ENCODE measurements around the gene NEK5. TPM values are rescaled to one million over a fixed set of nuclear protein-coding genes. Genes with fewer than 3 reads are reported as not detected.
A peak's percentile ranks its signal among the peaks of the same experiment; 100 is the strongest.
"Not testable (repeated sequence)": the region's sequence is repeated elsewhere in the genome, so short reads cannot be mapped to it uniquely, and the experiment has no call there.

Gene NEK5
- total and polyA plus RNA-seq, 2 donors from 2014 or later: 0.39 to 1.2 TPM

- TF ChIP-seq CTCF (IDR thresholded peaks at IDR 0.05; ENCODE audit: borderline replicate concordance, extremely low read depth, insufficient read depth): no peak
- Histone ChIP-seq H3K27ac (ENCODE audit: low read depth in 2 of 2, low read length in 2 of 2) (no peak overlapping the region), H3K36me3 (ENCODE audit: control insufficient read depth in 2 of 3, insufficient read depth in 3 of 3, low read length in 3 of 3) (no peaks in the 10 kb centered on the region), H3K9me3 (ENCODE audit: control insufficient read depth in 2 of 3, insufficient read depth in 1 of 3, low read length in 3 of 3) (no peaks in the 10 kb centered on the region), H3K4me1 (ENCODE audit: control insufficient read depth in 2 of 3, insufficient read depth in 2 of 3, low read depth in 1 of 3, low read length in 3 of 3) (no peaks in the 10 kb centered on the region), H3K27me3 (ENCODE audit: control insufficient read depth, insufficient read depth, low read length) (no peaks in the 10 kb centered on the region), H3K4me3 (ENCODE audit: low read length in 3 of 3) (no peak overlapping the region), H3K9ac (ENCODE audit: low read length in 3 of 3) (no peak overlapping the region)
- FAIRE-seq: peak; percentile 27
- intact Hi-C loops (cut with DNase I): no loop called here
- DNase-seq: no peak
Observed at GRCh38 chr13:52043675-52044074, 85.2 kb downstream of the NEK5 start.

- no peaks in the 10 kb centered on the region for H3K9me3 ChIP-seq (ENCODE audit: control insufficient read depth in 2 of 3, insufficient read depth in 1 of 3, low read length in 3 of 3)
- H3K4me1 ChIP-seq (ENCODE audit: control insufficient read depth in 2 of 3, insufficient read depth in 2 of 3, low read depth in 1 of 3, low read length in 3 of 3): no peaks in the 10 kb centered on the region
- no peak for FAIRE-seq
- intact Hi-C loops (cut with DNase I): no loop called here
- H3K4me3 ChIP-seq (ENCODE audit: low read length in 3 of 3): no peak overlapping the region
- H3K27ac ChIP-seq (ENCODE audit: low read depth in 2 of 2, low read length in 2 of 2): no peak overlapping the region
- no peak for TF ChIP-seq CTCF (IDR thresholded peaks at IDR 0.05; ENCODE audit: borderline replicate concordance, extremely low read depth, insufficient read depth)
- H3K27me3 ChIP-seq (ENCODE audit: control insufficient read depth, insufficient read depth, low read length): no peaks in the 10 kb centered on the region
- no peak overlapping the region for H3K9ac ChIP-seq (ENCODE audit: low read length in 3 of 3)
- no peak for DNase-seq
- no peaks in the 10 kb centered on the region for H3K36me3 ChIP-seq (ENCODE audit: control insufficient read depth in 2 of 3, insufficient read depth in 3 of 3, low read length in 3 of 3)
Observed at GRCh38 chr13:52036037-52036436, 92.8 kb downstream of the NEK5 start.

- Histone ChIP-seq H3K4me1 (ENCODE audit: control insufficient read depth in 2 of 3, insufficient read depth in 2 of 3, low read depth in 1 of 3, low read length in 3 of 3) (no peaks in the 10 kb centered on the region), H3K9ac (ENCODE audit: low read length in 3 of 3) (no peak overlapping the region), H3K4me3 (ENCODE audit: low read length in 3 of 3) (no peak overlapping the region), H3K27me3 (ENCODE audit: control insufficient read depth, insufficient read depth, low read length) (no peaks in the 10 kb centered on the region), H3K9me3 (ENCODE audit: control insufficient read depth in 2 of 3, insufficient read depth in 1 of 3, low read length in 3 of 3) (no peaks in the 10 kb centered on the region), H3K36me3 (ENCODE audit: control insufficient read depth in 2 of 3, insufficient read depth in 3 of 3, low read length in 3 of 3) (no peaks in the 10 kb centered on the region), H3K27ac (ENCODE audit: low read depth in 2 of 2, low read length in 2 of 2) (no peak overlapping the region)
- FAIRE-seq (no peak), DNase-seq (peak in 1 of 5 donors; percentile 44)
- intact Hi-C loops (cut with DNase I): no loop called here
- no peak for TF ChIP-seq CTCF (IDR thresholded peaks at IDR 0.05; ENCODE audit: borderline replicate concordance, extremely low read depth, insufficient read depth)
Observed at GRCh38 chr13:52034616-52035226, 94.2 kb downstream of the NEK5 start.

- Histone ChIP-seq H3K27ac (ENCODE audit: low read depth in 2 of 2, low read length in 2 of 2) (no peak overlapping the region), H3K9me3 (ENCODE audit: control insufficient read depth in 2 of 3, insufficient read depth in 1 of 3, low read length in 3 of 3) (no peaks in the 10 kb centered on the region), H3K36me3 (ENCODE audit: control insufficient read depth in 2 of 3, insufficient read depth in 3 of 3, low read length in 3 of 3) (peaks cover 0 to 4% (median 3%) of the 10 kb centered on the region in 3 donors), H3K27me3 (ENCODE audit: control insufficient read depth, insufficient read depth, low read length) (no peaks in the 10 kb centered on the region), H3K9ac (ENCODE audit: low read length in 3 of 3) (no peak overlapping the region), H3K4me1 (ENCODE audit: control insufficient read depth in 2 of 3, insufficient read depth in 2 of 3, low read depth in 1 of 3, low read length in 3 of 3) (no peaks in the 10 kb centered on the region), H3K4me3 (ENCODE audit: low read length in 3 of 3) (no peak overlapping the region)
- intact Hi-C loops (cut with DNase I): no loop called here
- no peak for DNase-seq
- no peak for TF ChIP-seq CTCF (IDR thresholded peaks at IDR 0.05; ENCODE audit: borderline replicate concordance, extremely low read depth, insufficient read depth)
- FAIRE-seq: no peak
Observed at GRCh38 chr13:52033039-52033438, 95.8 kb downstream of the NEK5 start.

GRCh38 chr13:52030401-52030800, 98.5 kb downstream of the NEK5 start:
- intact Hi-C loops (cut with DNase I); H3K9ac ChIP-seq (ENCODE audit: low read length in 3 of 3); H3K4me3 ChIP-seq (ENCODE audit: low read length in 3 of 3); H3K36me3 ChIP-seq (ENCODE audit: control insufficient read depth in 2 of 3, insufficient read depth in 3 of 3, low read length in 3 of 3); DNase-seq; H3K27ac ChIP-seq (ENCODE audit: low read depth in 2 of 2, low read length in 2 of 2); H3K4me1 ChIP-seq (ENCODE audit: control insufficient read depth in 2 of 3, insufficient read depth in 2 of 3, low read depth in 1 of 3, low read length in 3 of 3); H3K9me3 ChIP-seq (ENCODE audit: control insufficient read depth in 2 of 3, insufficient read depth in 1 of 3, low read length in 3 of 3); H3K27me3 ChIP-seq (ENCODE audit: control insufficient read depth, insufficient read depth, low read length); FAIRE-seq: not testable (repeated sequence)
